Mesodermal cell (in vitro differentiated cells): ENCODE data around the gene SLX4IP.

Experiments
- H3K27ac ChIP-seq: 2 replicates; pipeline ENCODE4 v1.7.0; 2013; ENCODE audit warnings: mild to moderate bottlenecking, low read depth, low read length, moderate library complexity; ENCODE audit not compliant: severe bottlenecking
- H3K36me3 ChIP-seq: 2 replicates; pipeline ENCODE4 v1.7.1; 2013; ENCODE audit warnings: mild to moderate bottlenecking, low read length, moderate library complexity; ENCODE audit not compliant: control insufficient read depth, insufficient read depth
- H3K4me1 ChIP-seq: one replicate; pipeline ENCODE4 v1.7.1; 2013; ENCODE audit warnings: mild to moderate bottlenecking, low read length; ENCODE audit not compliant: insufficient read depth, control insufficient read depth, poor library complexity, severe bottlenecking
- H3K4me3 ChIP-seq: 2 replicates; pipeline ENCODE4 v1.7.0; 2013; ENCODE audit warnings: low read length, control low read depth, mild to moderate bottlenecking; ENCODE audit not compliant: insufficient read depth, poor library complexity, severe bottlenecking; ENCODE audit errors: extremely low read depth
- H3K9me3 ChIP-seq: 2 replicates; pipeline ENCODE4 v1.7.1; 2013; ENCODE audit warnings: mild to moderate bottlenecking, low read length, moderate library complexity; ENCODE audit not compliant: control insufficient read depth
- WGBS, 2 experiments: methylation state at CpG; one replicate each; pipeline ENCODE4 v1.1.5; 2013; ENCODE audit warnings: missing lambda C conversion rate in 2 of 2; ENCODE audit not compliant: insufficient coverage in 2 of 2; 5-methylcytosine and 5-hydroxymethylcytosine counted together

The SLX4IP gene

GRCh38 chr20:10673176-10673841, 238.2 kb downstream of the SLX4IP start:
- WGBS, 2 experiments: 1% methylated on average over 44 to 60 of the region's 73 CpGs
- Histone ChIP-seq H3K4me1 (peaks cover 10% of the 10 kb centered on the region), H3K9me3 (no peaks in the 10 kb centered on the region), H3K4me3 (peak overlapping the region; percentile 80), H3K36me3 (peaks cover 20% of the 10 kb centered on the region), H3K27ac (peak overlapping the region; percentile 53)

DNA sequence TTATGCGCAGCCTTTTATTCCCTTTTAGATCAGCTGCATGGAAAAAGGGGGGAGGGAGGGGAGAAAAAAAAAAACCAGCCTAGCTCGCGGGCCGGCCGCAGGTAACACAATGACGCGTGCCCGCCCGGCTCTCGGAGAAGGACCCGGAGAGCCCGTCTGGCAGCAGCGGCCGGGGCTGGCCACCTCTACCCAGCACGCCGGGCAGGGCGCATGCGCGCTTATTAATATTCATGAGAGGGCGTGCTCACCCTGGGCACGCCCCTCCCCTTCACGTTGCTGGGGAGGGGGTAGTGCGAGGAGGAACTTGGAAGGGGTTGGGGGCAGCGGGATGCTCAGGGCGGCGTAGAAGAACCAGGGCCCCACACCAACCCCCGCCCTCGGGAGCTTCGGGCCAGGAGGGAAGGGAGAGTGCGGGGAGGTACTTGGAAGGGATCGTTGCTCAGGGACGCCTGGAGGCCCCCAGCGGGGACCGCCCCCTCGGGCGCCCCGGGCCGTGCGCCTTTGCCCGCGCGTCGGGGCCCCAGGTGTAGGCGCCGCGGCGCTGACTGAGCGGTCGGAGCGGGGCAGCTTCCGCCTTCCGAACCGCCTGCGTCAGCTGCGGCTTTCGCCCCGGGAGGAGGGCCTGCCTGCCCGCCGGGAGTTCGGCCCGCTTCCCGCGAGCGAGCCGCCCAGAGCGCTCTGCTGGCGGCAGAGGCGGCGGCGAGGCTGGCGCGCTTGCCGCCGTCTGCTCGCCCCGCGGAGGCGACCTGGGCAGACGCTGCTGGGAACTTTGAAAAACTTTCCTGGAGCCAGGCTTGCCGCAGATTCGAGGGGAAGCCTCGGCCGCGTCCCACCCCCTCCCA, 239.0 kb downstream of the SLX4IP start, which contains the start of gene JAG1:
JAG1 (minus strand) TSS at position 158 of the 842 bp plus-strand sequence. CDS start 469 bp downstream, outside the sequence.
- Histone ChIP-seq H3K4me1 (peaks cover 16% of the 10 kb centered on the region), H3K4me3 (peak within 1 kb of the TSS; percentile 80), H3K27ac (peak within 1 kb of the TSS; percentile 91), H3K9me3 (no peaks in the 10 kb centered on the region), H3K36me3 (peaks cover 13% of the 10 kb centered on the region)
- WGBS, 2 experiments: 1% methylated on average over 49 to 69 of the region's 84 CpGs

DNA sequence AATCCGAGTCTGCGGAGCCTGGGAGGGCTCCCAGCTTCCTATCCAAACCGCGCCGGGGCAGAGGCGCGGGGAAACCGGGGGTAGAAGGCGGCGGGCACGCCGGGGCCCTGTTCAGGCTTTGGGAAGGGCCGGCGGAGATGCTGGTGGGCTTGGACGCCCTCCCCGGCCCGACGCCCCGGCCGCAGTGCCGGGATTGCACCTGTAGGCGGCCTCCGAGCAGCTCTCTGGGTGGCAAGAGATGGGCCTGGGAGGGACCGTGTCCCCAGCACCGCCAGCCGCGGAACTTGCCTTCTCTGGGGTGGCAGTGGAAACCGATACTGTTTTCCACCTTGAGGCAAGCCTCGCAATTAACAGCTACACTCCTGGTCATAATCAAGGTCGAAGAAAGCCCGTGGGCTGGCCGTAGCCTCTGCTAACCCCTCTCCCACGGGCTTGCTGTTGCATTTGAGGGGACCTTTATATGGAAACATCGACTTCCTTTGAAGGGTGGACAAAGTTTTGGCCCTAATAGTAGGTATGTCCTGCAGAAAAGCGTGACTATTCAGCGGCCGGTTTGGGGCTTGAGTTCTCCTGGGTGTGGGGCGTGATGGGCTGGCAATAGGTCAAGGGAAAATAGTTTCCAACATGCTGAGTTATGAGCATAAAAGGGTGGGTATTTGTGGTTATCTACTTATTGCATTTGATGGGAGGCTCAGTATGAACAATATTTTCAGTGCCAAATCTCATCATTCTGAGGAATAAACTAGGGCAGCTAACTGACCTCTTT, 239.8 kb downstream of the SLX4IP start:
- peaks cover 6% of the 10 kb centered on the region for H3K36me3 ChIP-seq
- H3K4me3 ChIP-seq: peak overlapping the region; percentile 80
- H3K27ac ChIP-seq: peak overlapping the region; percentile 91
- WGBS, 2 experiments: 7 to 9% methylated on average over 25 to 38 of the region's 38 CpGs
- peaks cover 14% of the 10 kb centered on the region for H3K4me1 ChIP-seq
- H3K9me3 ChIP-seq: no peaks in the 10 kb centered on the region

DNA sequence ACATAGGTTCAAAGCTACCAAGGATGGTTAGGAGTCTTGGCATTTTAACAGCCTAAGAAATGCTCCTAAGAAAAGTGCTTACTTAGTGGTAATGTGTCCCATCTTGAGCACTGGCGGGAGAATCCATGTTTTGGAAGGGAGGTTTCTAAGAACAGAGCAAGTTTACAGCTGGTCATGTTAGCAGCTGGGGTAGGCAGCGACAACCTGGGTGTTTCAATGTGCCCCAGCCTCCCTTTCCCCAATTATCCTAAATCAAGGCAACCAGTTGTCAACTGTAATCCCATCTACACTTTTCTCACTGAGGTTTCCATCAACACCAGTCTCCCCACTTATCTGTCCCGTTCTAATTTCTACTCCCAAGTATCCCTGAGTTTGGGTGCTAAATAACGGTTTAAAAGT, 240.3 kb downstream of the SLX4IP start:
- H3K9me3 ChIP-seq: no peaks in the 10 kb centered on the region
- 87 to 96% methylated on average over 3 to 4 of the region's 4 CpGs for whole genome bisulfite sequencing, 2 experiments
- no peak overlapping the region for H3K27ac ChIP-seq
- peaks cover 3% of the 10 kb centered on the region for H3K36me3 ChIP-seq
- H3K4me3 ChIP-seq: peak overlapping the region; percentile 80
- H3K4me1 ChIP-seq: peaks cover 10% of the 10 kb centered on the region

DNA sequence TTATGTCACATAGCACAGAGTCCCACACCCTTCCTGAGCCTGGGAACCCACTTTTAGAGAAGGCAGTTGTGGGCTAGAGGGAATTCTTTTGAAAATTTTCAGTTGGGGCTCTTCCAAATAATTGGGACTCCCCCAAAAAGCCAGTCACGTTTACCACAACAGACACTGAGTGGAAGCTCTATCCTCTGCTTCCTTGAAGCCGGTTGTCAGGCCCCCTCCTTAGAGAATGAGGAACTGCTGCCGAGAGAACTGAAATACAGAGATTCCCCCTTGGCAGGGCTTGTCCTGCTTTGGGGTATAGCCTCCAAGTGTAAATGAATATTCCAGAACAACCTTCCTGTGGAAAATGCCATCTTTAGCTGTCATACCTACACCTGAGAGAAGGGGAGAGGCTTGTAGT, 241.4 kb downstream of the SLX4IP start:
- 74 to 77% methylated on average over 2 to 3 of the region's 3 CpGs for WGBS, 2 experiments

More for the DNA sequence above, 241.4 kb downstream of the SLX4IP start:
- Histone ChIP-seq H3K9me3 (no peaks in the 10 kb centered on the region), H3K4me1 (peaks cover 10% of the 10 kb centered on the region), H3K27ac (no peak overlapping the region), H3K4me3 (no peak overlapping the region), H3K36me3 (no peaks in the 10 kb centered on the region)
